ENCODE data around the gene FPR1. TPM values are rescaled to one million over a fixed set of nuclear protein-coding genes. Genes with fewer than 3 reads are reported as not detected.

Gene FPR1
- total and polyA plus RNA-seq, 2 of the 8 experiments (the other 6 are each of a cell fraction or from before 2014, with no cell fraction given) = 0.11 TPM; not detected in 1

GRCh38 chr19:51729781-51730180, 21.9 kb downstream of the FPR1 start (continued):
- TF ChIP-seq CTBP2 (IDR thresholded peaks at IDR 0.05; ENCODE audit: borderline replicate concordance, insufficient read depth, insufficient read length, low read length) (no peak), TCF12 (IDR thresholded peaks at IDR 0.05; ENCODE audit: low read depth, low read length) (no peak)
